NCI-H2227 treated with DMSO at 0.1 percent for 48 hours (cell line): ENCODE data around the gene SPAG5.
A peak's percentile ranks its signal among the peaks of the same experiment; 100 is the strongest.
"Not testable (repeated sequence)": the region's sequence is repeated elsewhere in the genome, so short reads cannot be mapped to it uniquely, and the experiment has no call there.

Experiments
- DNase-seq: peaks from one replicate; lab custom pipeline; 2025; lab: John Stamatoyannopoulos, UW

SPAG5 gene

GRCh38 chr17:28604031-28604430 lies 5.2 kb upstream of the SPAG5 start:
- not testable (repeated sequence) for DNase-seq

- DNase-seq = peak; percentile 68
These were observed 723 bp upstream of the SPAG5 start for GRCh38 chr17:28599311-28600184.

- no peak for DNase-seq
These were observed 436 bp downstream of the SPAG5 start for GRCh38 chr17:28598389-28598788.

GRCh38 chr17:28597606-28598383 lies 1.0 kb downstream of the SPAG5 start:
- no peak for DNase-seq

- DNase-seq = no peak
These were observed 6.6 kb downstream of the SPAG5 start for GRCh38 chr17:28592260-28592659.

- no peak for DNase-seq
These were observed 13.0 kb downstream of the SPAG5 start for GRCh38 chr17:28585851-28586250.

GRCh38 chr17:28584434-28584833 lies 14.4 kb downstream of the SPAG5 start:
- no peak for DNase-seq

GRCh38 chr17:28582513-28582912 lies 16.3 kb downstream of the SPAG5 start:
- DNase-seq = no peak

GRCh38 chr17:28580959-28581358 lies 17.9 kb downstream of the SPAG5 start:
- no peak for DNase-seq

- no peak for DNase-seq
These were observed 19.3 kb downstream of the SPAG5 start for GRCh38 chr17:28579526-28579925.

- DNase-seq = no peak
These were observed 20.3 kb downstream of the SPAG5 start for GRCh38 chr17:28578246-28579195.

GRCh38 chr17:28577466-28577824 lies 21.4 kb downstream of the SPAG5 start:
- DNase-seq = no peak

- peak; percentile 82 for DNase-seq
These were observed 21.9 kb downstream of the SPAG5 start, which contains the start of gene ALDOC for GRCh38 chr17:28576758-28577465. Gene ALDOC (minus strand): TSS chr17:28576895. CDS start chr17:28575532, 1,363 bp downstream.

- DNase-seq = not testable (repeated sequence)
These were observed 22.8 kb downstream of the SPAG5 start for GRCh38 chr17:28576016-28576415.

- no peak for DNase-seq
These were observed 23.6 kb downstream of the SPAG5 start for GRCh38 chr17:28575126-28575795.

- no peak for DNase-seq
These were observed 24.3 kb downstream of the SPAG5 start for GRCh38 chr17:28574526-28574925.

- no peak for DNase-seq
These were observed 24.8 kb downstream of the SPAG5 start for GRCh38 chr17:28573966-28574480.

- DNase-seq = no peak
These were observed 25.3 kb downstream of the SPAG5 start for GRCh38 chr17:28573521-28573920.

GRCh38 chr17:28573040-28573380 lies 25.8 kb downstream of the SPAG5 start:
- no peak for DNase-seq

- no peak for DNase-seq
These were observed 26.4 kb downstream of the SPAG5 start for GRCh38 chr17:28572259-28573039.
